Spinal cord (tissue), 10 donors: ENCODE data around the gene CEP104. TPM values are rescaled to one million over a fixed set of nuclear protein-coding genes. Genes with fewer than 3 reads are reported as not detected.

Experiments
- DNase-seq, 6 donors: peaks; one replicate each; pipeline versions ENCODE4 v3.0.0 to v3.0.0-alpha.2; 2013 to 2015; ENCODE audit warnings: low spot score in 6 of 6, low read depth in 4 of 6
- H3K27ac ChIP-seq: one replicate; pipeline ENCODE4 v1.5.1; 2013; ENCODE audit warnings: low read depth, low read length, control low read depth
- H3K27me3 ChIP-seq: one replicate; pipeline ENCODE4 v1.6.1; 2013; ENCODE audit warnings: low read length; ENCODE audit not compliant: control insufficient read depth, insufficient read depth
- H3K36me3 ChIP-seq: one replicate; pipeline ENCODE4 v1.6.1; 2013; ENCODE audit warnings: low read length; ENCODE audit not compliant: control insufficient read depth, insufficient read depth
- H3K4me1 ChIP-seq: one replicate; pipeline ENCODE4 v1.6.1; 2013; ENCODE audit warnings: low read length; ENCODE audit not compliant: control insufficient read depth, insufficient read depth
- H3K4me3 ChIP-seq: one replicate; pipeline ENCODE4 v1.5.1; 2013; ENCODE audit warnings: low read depth, low read length, control low read depth
- H3K9me3 ChIP-seq: one replicate; pipeline ENCODE4 v1.6.1; 2013; ENCODE audit warnings: low read length; ENCODE audit not compliant: control insufficient read depth, insufficient read depth
- WGBS: methylation state at CpG from one replicate; pipeline ENCODE4 v1.1.5; 2013; ENCODE audit warnings: missing lambda C conversion rate; ENCODE audit not compliant: insufficient coverage; 5-methylcytosine and 5-hydroxymethylcytosine counted together
- polyA plus RNA-seq, 2 donors: library from polyadenylated mRNA; unstranded; fragments of 120-200 nt; gene quantifications; one replicate each; pipeline ENCODE4 v1.2.1, GENCODE V29; 2013; ENCODE audit not compliant: insufficient read length in 2 of 2
- total RNA-seq, 2 donors: library from RNA; depleted of rRNA in 1 of 2; stranded (reverse); fragments of 120-200 nt in 1 of 2; fragments of >200 nt in 1 of 2; gene quantifications; one replicate each; pipeline versions ENCODE4 v1.2.3 to v1.2.4, GENCODE V29; 2013 to 2014
- donor health status: healthy.

CEP104 gene
- total and polyA plus RNA-seq, 4 donors = 23.9 to 43.8 (median 34.3) TPM

DNA sequence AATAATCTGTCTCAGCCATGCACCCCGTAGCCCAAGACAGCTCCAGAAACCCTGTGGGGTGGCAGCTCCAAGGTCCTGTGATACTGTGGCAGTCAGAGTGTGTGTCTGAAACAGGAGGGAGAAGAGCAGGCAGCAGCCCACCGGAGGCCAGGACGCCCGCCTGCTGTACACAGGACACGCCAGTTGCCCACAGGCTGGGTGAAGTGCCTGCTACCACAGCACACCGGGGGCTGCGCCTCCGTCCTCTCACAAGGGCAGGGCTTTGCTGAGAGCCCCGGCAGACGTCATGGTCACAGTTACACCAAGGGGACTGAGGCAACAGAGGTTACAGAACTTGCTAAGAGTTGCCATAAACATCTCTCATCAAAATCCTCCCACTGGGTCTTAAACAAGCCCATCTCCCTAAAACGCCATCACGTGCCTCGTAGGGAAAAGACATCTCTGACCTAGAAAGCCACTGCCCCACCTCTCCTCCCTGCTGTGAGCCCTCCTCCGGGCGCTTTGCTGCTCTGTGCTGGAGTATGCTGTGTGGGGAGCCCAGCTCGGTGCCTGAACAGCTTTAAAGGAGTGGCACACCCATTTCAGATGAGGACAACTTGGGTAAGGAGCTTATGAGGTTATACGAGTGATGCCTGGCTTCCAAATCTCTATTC lies 37.7 kb upstream of the CEP104 start:
- peaks cover 7% of the 10 kb centered on the region for H3K4me1 ChIP-seq
- H3K9me3 ChIP-seq = no peaks in the 10 kb centered on the region
- peaks cover 32% of the 10 kb centered on the region for H3K36me3 ChIP-seq
- DNase-seq = no peak
- H3K4me3 ChIP-seq = no peak overlapping the region
- H3K27ac ChIP-seq = no peak overlapping the region
- H3K27me3 ChIP-seq = no peaks in the 10 kb centered on the region
- 91% methylated on average over 13 of the region's 17 CpGs for WGBS

DNA sequence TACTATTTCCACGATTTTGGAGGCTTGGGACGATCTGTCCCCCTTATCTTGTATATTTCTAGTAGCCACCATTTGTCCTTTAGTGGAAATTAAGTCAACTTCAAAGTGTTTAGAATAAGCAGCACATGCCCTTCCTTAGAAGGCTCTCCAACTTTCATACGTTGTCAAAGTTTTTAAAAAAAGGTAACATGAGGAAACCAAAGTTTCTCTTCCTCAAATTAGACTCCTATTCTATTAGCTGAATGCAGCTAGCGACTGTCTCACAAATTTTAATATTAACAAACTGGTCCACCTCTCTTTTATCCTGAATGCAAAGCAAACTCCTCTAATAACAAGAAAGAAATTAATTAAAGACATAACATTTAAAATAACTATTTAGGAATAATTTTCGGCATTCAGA lies 36.2 kb upstream of the CEP104 start:
- peaks cover 43% of the 10 kb centered on the region for H3K36me3 ChIP-seq
- 80% methylated on average over 2 of the region's 5 CpGs for WGBS
- no peak overlapping the region for H3K27ac ChIP-seq
- no peaks in the 10 kb centered on the region for H3K27me3 ChIP-seq
- no peak overlapping the region for H3K4me3 ChIP-seq
- DNase-seq = no peak
- no peaks in the 10 kb centered on the region for H3K4me1 ChIP-seq
- H3K9me3 ChIP-seq = no peaks in the 10 kb centered on the region

DNA sequence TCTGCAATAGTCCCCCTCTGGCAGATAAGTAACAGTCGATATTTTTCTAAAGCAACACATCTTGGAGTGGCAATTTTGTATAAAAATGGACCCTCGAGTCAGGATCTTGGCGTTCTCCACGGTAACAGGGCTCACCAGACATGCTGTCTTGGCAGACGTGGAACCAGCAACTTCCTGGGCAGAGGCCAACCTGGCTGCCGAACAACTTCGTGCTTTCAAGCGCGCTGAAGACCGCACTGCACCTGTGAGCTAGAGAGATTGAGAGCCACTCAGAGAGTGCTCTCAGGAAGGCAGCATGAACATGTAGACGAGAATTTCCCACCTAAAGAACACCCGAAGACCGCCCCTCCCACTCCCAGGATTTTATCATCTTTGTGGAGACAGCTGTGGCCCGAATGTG lies 35.7 kb upstream of the CEP104 start:
- Histone ChIP-seq H3K4me3 (no peak overlapping the region), H3K36me3 (peaks cover 45% of the 10 kb centered on the region), H3K27ac (no peak overlapping the region), H3K27me3 (no peaks in the 10 kb centered on the region), H3K9me3 (no peaks in the 10 kb centered on the region), H3K4me1 (no peaks in the 10 kb centered on the region)
- peak in 2 of 6 donors; percentile 61 to 82 for DNase-seq
- 44% methylated on average over 11 of the region's 14 CpGs for WGBS

DNA sequence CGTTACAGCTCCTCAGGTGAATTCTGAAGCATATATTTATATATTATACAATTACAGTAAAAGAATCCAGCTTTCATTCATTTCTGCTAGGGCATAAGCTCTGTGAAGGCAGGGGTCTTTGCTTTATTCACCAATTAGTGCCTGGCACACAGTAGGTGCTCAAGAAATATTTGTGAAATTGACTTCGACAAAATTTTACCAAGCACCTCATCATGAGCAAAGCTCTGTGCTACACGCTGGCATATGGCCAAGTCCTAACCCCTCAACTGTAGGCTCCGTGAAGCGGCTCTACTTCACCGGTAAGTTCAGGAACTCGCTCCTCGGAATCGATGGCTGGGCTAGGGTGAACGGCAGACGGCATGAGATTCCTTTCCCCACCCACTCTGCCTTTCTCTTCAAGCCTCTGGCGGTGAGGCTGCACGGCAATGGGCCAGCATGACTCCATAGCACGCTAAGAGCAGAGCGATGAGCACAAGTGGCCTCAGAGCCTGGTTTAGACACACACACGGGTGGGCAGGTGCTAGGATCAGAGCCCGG lies 34.4 kb upstream of the CEP104 start:
- Histone ChIP-seq H3K27ac (no peak overlapping the region), H3K9me3 (no peaks in the 10 kb centered on the region), H3K4me1 (no peaks in the 10 kb centered on the region), H3K36me3 (peaks cover 55% of the 10 kb centered on the region), H3K27me3 (no peaks in the 10 kb centered on the region), H3K4me3 (no peak overlapping the region)
- 97% methylated on average over 14 of the region's 17 CpGs for WGBS
- no peak for DNase-seq

DNA sequence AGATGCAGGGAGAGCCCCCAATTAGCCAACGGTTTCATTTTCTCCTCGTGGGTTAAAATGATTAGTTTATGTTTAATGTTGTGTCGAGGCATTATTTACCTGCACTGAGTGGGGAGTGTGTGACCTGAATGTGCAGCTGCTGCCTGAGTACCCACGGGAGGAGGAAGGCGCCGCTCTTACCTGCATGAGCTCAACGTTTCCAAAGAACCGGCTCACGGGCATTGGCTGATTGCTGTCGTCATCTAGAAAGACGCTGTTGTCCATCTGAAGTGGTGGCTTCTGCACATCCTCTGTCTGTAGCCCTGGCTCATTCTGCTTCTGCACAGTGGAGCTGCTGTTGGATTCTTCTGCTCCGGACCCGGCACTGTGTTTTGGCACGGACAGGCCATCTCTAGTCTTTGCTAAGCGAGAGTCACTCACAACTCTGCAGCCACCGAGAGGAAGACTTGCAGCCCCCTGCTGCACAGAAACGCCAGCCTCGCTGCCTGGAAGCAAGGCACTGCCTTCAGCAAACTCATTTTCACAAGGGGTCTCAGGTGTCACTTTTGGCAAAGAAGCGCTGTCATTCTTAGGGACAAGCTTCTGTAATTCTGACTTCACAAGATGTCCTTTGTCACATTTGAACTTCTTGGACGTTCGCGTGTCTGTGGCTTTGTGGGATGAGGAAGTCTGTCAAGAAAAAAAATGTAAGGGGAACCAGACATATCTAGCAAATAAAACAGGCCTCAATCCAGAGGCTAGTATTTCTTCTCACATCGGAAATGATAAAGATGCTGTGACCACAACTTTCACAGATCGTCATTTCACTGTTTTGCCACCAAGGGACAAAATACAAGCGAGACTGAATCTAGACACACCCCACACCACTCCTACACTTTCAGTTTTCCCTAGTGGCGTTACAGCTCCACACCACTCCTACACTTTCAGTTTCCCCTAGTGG lies 33.6 kb upstream of the CEP104 start:
- Histone ChIP-seq H3K36me3 (peaks cover 63% of the 10 kb centered on the region), H3K27ac (no peak overlapping the region), H3K4me3 (no peak overlapping the region), H3K4me1 (no peaks in the 10 kb centered on the region), H3K9me3 (no peaks in the 10 kb centered on the region), H3K27me3 (no peaks in the 10 kb centered on the region)
- no peak for DNase-seq
- WGBS = 87% methylated on average over 20 of the region's 26 CpGs

DNA sequence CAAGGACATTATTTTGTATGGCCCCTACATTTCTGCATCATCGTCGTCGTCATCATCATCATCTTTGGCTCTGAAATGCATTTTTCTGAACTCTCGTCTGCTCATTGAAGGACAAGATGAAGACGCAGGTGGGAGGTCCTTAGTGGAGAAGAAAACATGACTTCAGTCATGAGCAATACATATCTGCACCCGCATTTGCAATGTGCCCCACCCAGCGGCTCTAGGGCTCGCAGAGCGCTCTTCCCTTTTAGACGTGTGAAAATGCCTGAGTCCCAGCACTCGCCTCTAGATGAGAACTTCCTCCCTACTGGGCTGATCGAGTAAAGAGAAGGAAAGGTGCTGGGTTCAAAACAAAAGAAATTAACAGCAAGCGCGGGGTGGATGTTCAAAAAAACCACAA lies 32.9 kb upstream of the CEP104 start:
- Histone ChIP-seq H3K36me3 (peaks cover 62% of the 10 kb centered on the region), H3K27ac (no peak overlapping the region), H3K4me3 (no peak overlapping the region), H3K9me3 (no peaks in the 10 kb centered on the region), H3K27me3 (no peaks in the 10 kb centered on the region), H3K4me1 (no peaks in the 10 kb centered on the region)
- no peak for DNase-seq
- 100% methylated on average over 2 of the region's 14 CpGs for WGBS

DNA sequence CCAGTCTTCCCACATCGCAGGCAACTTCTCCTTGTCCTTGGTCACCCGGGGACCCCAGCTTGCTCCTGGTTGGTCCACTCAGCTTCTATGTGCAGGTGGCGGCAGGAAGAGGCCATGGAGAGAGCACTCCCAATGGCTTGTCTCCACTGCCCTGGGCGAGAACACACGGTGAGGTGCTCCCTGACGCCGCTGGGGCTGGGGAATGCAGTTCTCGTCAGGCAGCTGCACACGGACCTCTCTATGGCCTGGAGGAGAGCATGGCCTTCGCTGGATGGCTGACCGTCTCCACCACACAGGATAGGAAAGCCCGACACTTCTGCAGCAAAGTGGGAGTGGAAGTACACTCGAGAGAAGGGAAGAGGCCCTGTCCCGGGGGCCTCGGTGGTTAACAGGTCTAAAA lies 31.3 kb upstream of the CEP104 start:
- no peak overlapping the region for H3K27ac ChIP-seq
- no peaks in the 10 kb centered on the region for H3K27me3 ChIP-seq
- no peak for DNase-seq
- no peaks in the 10 kb centered on the region for H3K9me3 ChIP-seq
- 93% methylated on average over 15 of the region's 15 CpGs for WGBS
- H3K36me3 ChIP-seq = peaks cover 66% of the 10 kb centered on the region
- no peak overlapping the region for H3K4me3 ChIP-seq
- no peaks in the 10 kb centered on the region for H3K4me1 ChIP-seq

DNA sequence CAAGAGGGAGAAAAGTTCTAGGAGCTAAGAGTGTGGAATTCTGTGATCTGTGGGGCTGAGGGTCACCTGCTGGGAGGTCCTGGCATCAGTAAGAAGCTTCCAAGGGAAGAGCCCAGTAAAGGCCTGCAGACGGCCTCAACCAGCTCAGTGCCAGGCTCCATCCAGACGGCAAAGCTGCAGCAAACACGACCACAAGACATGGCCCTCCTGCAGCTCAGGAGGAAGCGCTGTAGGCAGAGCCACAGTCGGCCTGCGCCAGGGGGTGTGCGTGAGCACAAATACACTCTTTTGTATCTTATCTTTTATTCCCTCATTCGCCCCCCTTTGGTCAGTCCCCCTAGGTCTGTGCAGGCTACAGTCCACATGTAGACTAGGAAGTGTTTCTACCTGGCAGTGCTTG lies 29.7 kb upstream of the CEP104 start:
- no peak for DNase-seq
- Histone ChIP-seq H3K4me1 (no peaks in the 10 kb centered on the region), H3K36me3 (peaks cover 65% of the 10 kb centered on the region), H3K27ac (no peak overlapping the region), H3K27me3 (no peaks in the 10 kb centered on the region), H3K9me3 (no peaks in the 10 kb centered on the region), H3K4me3 (no peak overlapping the region)
- WGBS = 71% methylated on average over 3 of the region's 8 CpGs

DNA sequence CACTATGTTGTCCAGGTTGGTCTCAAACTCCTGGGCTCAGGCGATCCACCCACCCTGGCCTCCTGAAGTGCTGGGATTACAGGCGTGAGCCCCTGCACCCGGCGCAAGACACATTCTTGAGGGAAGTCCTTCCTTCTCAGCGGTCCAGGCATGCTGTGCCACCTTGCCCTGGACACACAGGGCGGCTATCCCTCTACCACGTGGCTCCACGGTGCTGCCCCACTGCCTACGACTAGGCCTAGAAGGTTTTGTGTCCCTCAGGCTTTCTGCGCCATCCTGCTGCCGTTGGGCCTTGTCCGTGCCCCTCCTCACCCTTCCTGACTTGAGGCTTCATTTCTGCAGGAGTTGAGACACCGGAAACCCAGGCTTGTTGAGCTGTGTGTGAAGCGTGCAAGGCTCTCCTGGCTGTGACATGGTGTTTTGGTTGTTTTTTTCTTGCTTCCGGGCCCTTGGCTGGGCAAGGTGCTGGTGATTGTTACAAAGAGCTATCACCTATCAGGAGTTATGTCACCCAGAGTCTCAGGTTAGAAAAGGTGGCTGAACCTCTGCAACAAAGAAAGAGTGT lies 29.2 kb upstream of the CEP104 start:
- H3K4me1 ChIP-seq = no peaks in the 10 kb centered on the region

More for the DNA sequence above, 29.2 kb upstream of the CEP104 start:
- Histone ChIP-seq H3K27ac (no peak overlapping the region), H3K36me3 (peaks cover 66% of the 10 kb centered on the region), H3K4me3 (no peak overlapping the region), H3K27me3 (no peaks in the 10 kb centered on the region), H3K9me3 (no peaks in the 10 kb centered on the region)
- 93% methylated on average over 13 of the region's 15 CpGs for whole genome bisulfite sequencing
- DNase-seq = no peak
